ENCODE measurements around the gene C9.
A peak's percentile ranks its signal among the peaks of the same experiment; 100 is the strongest.

The C9 gene

DNA sequence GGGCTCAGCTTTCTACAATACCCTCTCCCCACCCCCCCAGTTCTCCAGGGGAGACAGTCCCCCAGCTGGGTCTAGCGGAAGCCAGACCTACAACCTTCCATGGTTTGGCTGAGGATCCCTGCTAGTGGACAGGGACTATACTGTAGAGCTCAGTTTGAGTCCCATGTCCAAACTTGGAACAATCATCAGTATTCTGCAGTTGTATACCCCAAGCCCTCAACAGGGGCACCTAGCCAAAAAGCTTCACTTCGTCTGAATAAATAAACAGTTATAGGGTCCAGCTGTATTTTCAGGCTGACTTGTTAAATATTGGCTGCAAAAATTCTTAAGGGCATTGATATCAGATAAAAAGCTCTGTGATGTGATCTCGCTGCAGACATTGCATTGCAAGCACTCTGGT, 15.4 kb upstream of the C9 start:
- H3K9ac ChIP-seq (ENCODE audit: low read length in 5 of 5), result no peak overlapping the region
- H3K27ac ChIP-seq (ENCODE audit: low read depth, low read length), result no peak overlapping the region
- no peaks in the 10 kb centered on the region for H3K4me1 ChIP-seq (ENCODE audit: control insufficient read depth in 5 of 5, insufficient read depth in 5 of 5, low read length in 5 of 5)
- H3K9me3 ChIP-seq (ENCODE audit: control insufficient read depth in 5 of 5, low read length in 5 of 5), result no peaks in the 10 kb centered on the region
- H3K4me3 ChIP-seq (ENCODE audit: low read depth in 1 of 5, low read length in 5 of 5), result no peak overlapping the region
- no peaks in the 10 kb centered on the region for H3K27me3 ChIP-seq (ENCODE audit: control insufficient read depth in 5 of 5, insufficient read depth in 4 of 5, low read length in 5 of 5)
- H3K36me3 ChIP-seq (ENCODE audit: control insufficient read depth in 5 of 5, insufficient read depth in 5 of 5, low read length in 5 of 5), result peaks cover 48 to 91% (median 77%) of the 10 kb centered on the region in 5 donors

DNA sequence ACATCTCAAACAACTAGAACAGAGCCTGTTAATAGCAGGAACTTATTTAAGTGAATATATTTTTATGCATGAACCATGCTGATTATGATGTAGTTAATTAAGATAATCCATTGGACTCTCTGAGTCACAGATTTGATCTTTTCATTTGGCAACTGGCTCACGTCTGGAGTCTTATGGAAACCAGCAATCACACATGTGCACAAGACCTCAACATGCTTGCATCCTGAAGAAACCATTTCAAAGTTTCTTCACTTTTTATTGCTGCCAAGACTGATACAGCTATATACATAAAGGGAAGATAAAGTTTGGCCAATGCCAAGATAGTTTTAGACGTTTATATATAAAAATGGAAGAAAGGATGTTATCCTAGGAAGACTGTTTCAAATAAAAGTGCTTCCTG, 13.3 kb upstream of the C9 start:
- H3K9me3 ChIP-seq (ENCODE audit: control insufficient read depth in 5 of 5, low read length in 5 of 5), result no peaks in the 10 kb centered on the region
- H3K27ac ChIP-seq (ENCODE audit: low read depth, low read length), result no peak overlapping the region
- no peaks in the 10 kb centered on the region for H3K4me1 ChIP-seq (ENCODE audit: control insufficient read depth in 5 of 5, insufficient read depth in 5 of 5, low read length in 5 of 5)
- H3K36me3 ChIP-seq (ENCODE audit: control insufficient read depth in 5 of 5, insufficient read depth in 5 of 5, low read length in 5 of 5), result peaks cover 51 to 97% (median 86%) of the 10 kb centered on the region in 5 donors
- H3K9ac ChIP-seq (ENCODE audit: low read length in 5 of 5), result no peak overlapping the region
- H3K27me3 ChIP-seq (ENCODE audit: control insufficient read depth in 5 of 5, insufficient read depth in 4 of 5, low read length in 5 of 5), result no peaks in the 10 kb centered on the region
- H3K4me3 ChIP-seq (ENCODE audit: low read depth in 1 of 5, low read length in 5 of 5), result no peak overlapping the region

DNA sequence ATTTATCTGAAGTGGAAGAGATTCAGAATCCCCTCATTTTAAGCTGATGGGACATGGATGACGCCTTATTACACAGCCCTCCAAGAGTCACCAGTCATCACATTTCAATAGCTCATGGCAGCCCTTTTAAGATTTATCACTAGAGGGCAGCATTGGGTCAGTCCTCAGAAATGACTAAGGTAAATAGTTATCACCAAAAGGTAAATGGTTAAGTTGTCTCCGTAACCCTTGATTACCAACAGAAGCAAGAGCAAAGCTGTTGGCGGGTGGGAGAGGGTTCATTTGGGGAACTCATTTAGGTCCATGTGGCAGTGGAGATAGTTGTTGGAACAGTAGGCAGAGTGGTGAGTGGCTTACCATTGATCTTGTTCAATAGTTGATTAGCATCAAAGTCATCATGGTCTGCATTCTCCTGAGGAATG, 12.0 kb upstream of the C9 start:
- Histone ChIP-seq H3K27me3 (ENCODE audit: control insufficient read depth in 5 of 5, insufficient read depth in 4 of 5, low read length in 5 of 5) (no peaks in the 10 kb centered on the region), H3K4me1 (ENCODE audit: control insufficient read depth in 5 of 5, insufficient read depth in 5 of 5, low read length in 5 of 5) (no peaks in the 10 kb centered on the region), H3K36me3 (ENCODE audit: control insufficient read depth in 5 of 5, insufficient read depth in 5 of 5, low read length in 5 of 5) (peaks cover 52 to 97% (median 85%) of the 10 kb centered on the region in 5 donors), H3K27ac (ENCODE audit: low read depth, low read length) (no peak overlapping the region), H3K4me3 (ENCODE audit: low read depth in 1 of 5, low read length in 5 of 5) (no peak overlapping the region), H3K9ac (ENCODE audit: low read length in 5 of 5) (no peak overlapping the region), H3K9me3 (ENCODE audit: control insufficient read depth in 5 of 5, low read length in 5 of 5) (no peaks in the 10 kb centered on the region)

DNA sequence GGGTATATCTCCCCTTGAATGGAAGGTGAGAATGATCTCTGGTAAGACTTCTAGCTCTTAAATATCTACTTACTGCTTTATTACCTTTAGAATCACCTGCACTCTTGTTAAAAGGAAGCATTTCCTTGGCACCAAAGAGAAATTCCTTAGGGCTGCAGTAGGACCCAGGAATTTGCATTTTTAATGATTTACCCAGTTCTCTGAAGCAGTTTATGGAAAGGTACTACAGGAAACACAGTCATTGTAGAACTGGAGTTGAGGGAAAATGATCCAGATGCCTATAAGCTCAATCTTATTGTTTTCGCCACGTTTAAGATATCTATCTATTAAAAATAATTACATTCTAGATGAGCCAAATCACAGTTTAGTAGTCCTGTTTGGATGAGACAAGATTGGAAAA, 9.5 kb upstream of the C9 start:
- H3K27ac ChIP-seq (ENCODE audit: low read depth, low read length), result no peak overlapping the region
- peak overlapping the region in 1 of 5 donors; percentile 5 for H3K9ac ChIP-seq (ENCODE audit: low read length in 5 of 5)
- H3K4me3 ChIP-seq (ENCODE audit: low read depth in 1 of 5, low read length in 5 of 5), result no peak overlapping the region
- H3K36me3 ChIP-seq (ENCODE audit: control insufficient read depth in 5 of 5, insufficient read depth in 5 of 5, low read length in 5 of 5), result peaks cover 54 to 82% (median 73%) of the 10 kb centered on the region in 5 donors
- no peaks in the 10 kb centered on the region for H3K9me3 ChIP-seq (ENCODE audit: control insufficient read depth in 5 of 5, low read length in 5 of 5)
- H3K27me3 ChIP-seq (ENCODE audit: control insufficient read depth in 5 of 5, insufficient read depth in 4 of 5, low read length in 5 of 5), result no peaks in the 10 kb centered on the region
- H3K4me1 ChIP-seq (ENCODE audit: control insufficient read depth in 5 of 5, insufficient read depth in 5 of 5, low read length in 5 of 5), result no peaks in the 10 kb centered on the region

DNA sequence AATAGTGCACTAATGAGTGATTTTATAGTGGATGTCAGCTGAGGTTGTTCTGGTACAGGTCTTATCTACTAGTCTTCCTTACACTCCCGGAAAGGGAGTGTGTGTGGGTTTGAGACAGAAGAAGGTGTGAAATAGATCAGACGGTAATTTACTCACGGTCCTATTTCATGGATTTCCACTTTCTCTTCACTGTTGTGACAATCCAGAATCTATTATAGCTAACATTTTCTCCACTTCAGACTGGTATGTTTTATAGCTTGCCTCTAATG, 7.0 kb upstream of the C9 start:
- Histone ChIP-seq H3K4me3 (ENCODE audit: low read depth in 1 of 5, low read length in 5 of 5) (no peak overlapping the region), H3K9me3 (ENCODE audit: control insufficient read depth in 5 of 5, low read length in 5 of 5) (no peaks in the 10 kb centered on the region), H3K36me3 (ENCODE audit: control insufficient read depth in 5 of 5, insufficient read depth in 5 of 5, low read length in 5 of 5) (peaks cover 49 to 57% (median 52%) of the 10 kb centered on the region in 5 donors), H3K4me1 (ENCODE audit: control insufficient read depth in 5 of 5, insufficient read depth in 5 of 5, low read length in 5 of 5) (peaks cover 0 to 4% (median 3%) of the 10 kb centered on the region in 5 donors), H3K27ac (ENCODE audit: low read depth, low read length) (no peak overlapping the region), H3K27me3 (ENCODE audit: control insufficient read depth in 5 of 5, insufficient read depth in 4 of 5, low read length in 5 of 5) (no peaks in the 10 kb centered on the region), H3K9ac (ENCODE audit: low read length in 5 of 5) (no peak overlapping the region)

DNA sequence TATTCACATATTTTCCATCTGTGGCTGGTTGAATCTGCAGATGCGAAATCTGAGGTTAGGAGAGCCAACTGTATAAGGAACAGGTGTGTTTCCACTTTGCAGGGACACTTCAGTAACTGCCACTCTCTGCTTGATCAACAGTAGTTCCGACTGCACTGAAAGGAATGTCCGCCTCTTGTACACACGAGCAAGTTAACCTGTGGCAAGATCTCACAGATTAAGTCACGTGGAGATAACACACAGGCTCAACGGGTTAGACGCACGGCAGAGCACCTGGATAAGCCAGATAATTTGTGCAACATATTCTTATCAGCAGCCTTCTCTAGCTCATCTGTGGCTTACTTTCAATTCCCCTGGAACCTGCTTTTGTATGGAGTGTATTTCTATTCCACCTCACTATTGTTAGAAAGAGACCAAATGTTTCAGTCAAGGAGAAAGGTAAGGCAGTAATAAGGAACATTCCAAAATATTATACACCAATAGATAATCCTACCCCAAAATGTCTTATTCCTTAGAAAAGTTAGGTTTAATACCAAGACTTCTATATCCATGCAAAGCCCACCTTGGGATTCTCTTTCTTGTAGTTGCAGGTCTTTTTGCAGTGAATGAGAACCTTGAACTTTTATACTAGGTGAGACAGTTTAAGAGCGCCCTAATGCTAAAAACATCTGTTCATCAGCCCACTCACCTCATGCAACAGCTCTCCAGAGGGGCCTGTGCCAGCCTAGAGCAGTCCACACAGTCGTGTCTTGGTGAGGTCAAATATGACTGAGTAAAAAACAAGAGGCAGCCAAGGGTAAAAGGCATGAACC, 6.5 kb upstream of the C9 start:
- peaks cover 44 to 52% (median 49%) of the 10 kb centered on the region in 5 donors for H3K36me3 ChIP-seq (ENCODE audit: control insufficient read depth in 5 of 5, insufficient read depth in 5 of 5, low read length in 5 of 5)
- no peaks in the 10 kb centered on the region for H3K27me3 ChIP-seq (ENCODE audit: control insufficient read depth in 5 of 5, insufficient read depth in 4 of 5, low read length in 5 of 5)
- H3K9ac ChIP-seq (ENCODE audit: low read length in 5 of 5), result no peak overlapping the region
- H3K4me3 ChIP-seq (ENCODE audit: low read depth in 1 of 5, low read length in 5 of 5), result no peak overlapping the region
- H3K9me3 ChIP-seq (ENCODE audit: control insufficient read depth in 5 of 5, low read length in 5 of 5), result peaks cover 0 to 3% (median 0%) of the 10 kb centered on the region in 5 donors
- H3K27ac ChIP-seq (ENCODE audit: low read depth, low read length), result no peak overlapping the region
- H3K4me1 ChIP-seq (ENCODE audit: control insufficient read depth in 5 of 5, insufficient read depth in 5 of 5, low read length in 5 of 5), result peaks cover 0 to 4% (median 3%) of the 10 kb centered on the region in 5 donors

DNA sequence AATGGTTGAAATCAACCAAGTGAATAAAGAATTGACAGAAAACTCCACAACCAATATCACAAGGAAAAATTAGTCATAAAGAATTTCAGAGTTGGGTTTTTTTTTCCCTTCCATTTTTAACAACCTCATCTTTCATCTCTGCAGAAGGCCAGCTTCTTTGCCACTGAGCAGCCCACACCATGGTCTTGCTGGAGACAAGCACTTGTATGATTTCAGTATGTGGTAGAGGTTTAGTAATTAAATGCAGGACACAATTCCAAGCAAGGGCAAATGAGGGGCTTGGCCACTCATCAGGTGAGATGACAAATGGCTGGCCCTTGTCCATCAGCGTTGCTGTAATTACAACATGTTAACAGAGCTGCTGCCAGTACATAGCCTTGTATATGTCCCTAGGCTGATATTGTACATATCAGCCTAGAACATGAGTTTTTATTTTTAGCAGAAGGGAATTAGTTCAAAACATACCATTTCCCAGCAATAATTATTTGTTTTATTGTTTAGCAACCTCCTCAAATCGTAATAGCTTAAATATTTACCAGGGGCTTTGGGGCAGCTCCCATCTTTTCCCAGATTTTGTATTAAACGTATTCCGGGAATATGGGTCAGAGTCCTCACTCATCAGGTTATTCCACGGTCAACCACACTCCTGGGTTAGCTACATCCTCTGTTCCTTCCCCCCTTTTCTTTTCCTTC, 5.0 kb upstream of the C9 start:
- peaks cover 34 to 39% (median 36%) of the 10 kb centered on the region in 5 donors for H3K36me3 ChIP-seq (ENCODE audit: control insufficient read depth in 5 of 5, insufficient read depth in 5 of 5, low read length in 5 of 5)
- no peaks in the 10 kb centered on the region for H3K27me3 ChIP-seq (ENCODE audit: control insufficient read depth in 5 of 5, insufficient read depth in 4 of 5, low read length in 5 of 5)
- peaks cover 0 to 4% (median 3%) of the 10 kb centered on the region in 5 donors for H3K4me1 ChIP-seq (ENCODE audit: control insufficient read depth in 5 of 5, insufficient read depth in 5 of 5, low read length in 5 of 5)
- H3K27ac ChIP-seq (ENCODE audit: low read depth, low read length), result no peak overlapping the region
- H3K9me3 ChIP-seq (ENCODE audit: control insufficient read depth in 5 of 5, low read length in 5 of 5), result peaks cover 0 to 4% (median 0%) of the 10 kb centered on the region in 5 donors
- H3K4me3 ChIP-seq (ENCODE audit: low read depth in 1 of 5, low read length in 5 of 5), result no peak overlapping the region
- H3K9ac ChIP-seq (ENCODE audit: low read length in 5 of 5), result no peak overlapping the region

DNA sequence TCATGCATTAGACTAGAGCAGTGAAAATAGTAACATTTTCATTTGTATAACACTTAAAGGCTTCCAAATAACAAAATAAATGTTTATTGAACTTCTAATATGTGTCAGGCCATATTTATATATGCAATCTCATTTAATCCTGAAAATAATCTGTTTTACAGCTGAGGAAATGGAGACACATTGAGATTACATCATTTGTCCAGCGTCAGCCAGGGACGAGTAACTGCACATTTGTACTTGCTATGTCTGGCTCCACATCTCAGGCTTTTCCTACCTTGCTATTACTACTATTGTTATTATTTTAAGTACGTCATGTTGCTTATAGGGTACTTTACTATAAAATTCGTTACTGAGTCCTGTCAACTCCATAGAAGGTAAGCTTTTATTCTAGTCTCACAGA, 3.8 kb upstream of the C9 start:
- no peak overlapping the region for H3K27ac ChIP-seq (ENCODE audit: low read depth, low read length)
- H3K4me3 ChIP-seq (ENCODE audit: low read depth in 1 of 5, low read length in 5 of 5), result no peak overlapping the region
- H3K4me1 ChIP-seq (ENCODE audit: control insufficient read depth in 5 of 5, insufficient read depth in 5 of 5, low read length in 5 of 5), result peaks cover 0 to 4% (median 3%) of the 10 kb centered on the region in 5 donors
- peaks cover 23 to 27% (median 25%) of the 10 kb centered on the region in 5 donors for H3K36me3 ChIP-seq (ENCODE audit: control insufficient read depth in 5 of 5, insufficient read depth in 5 of 5, low read length in 5 of 5)
- peaks cover 0 to 4% (median 0%) of the 10 kb centered on the region in 5 donors for H3K9me3 ChIP-seq (ENCODE audit: control insufficient read depth in 5 of 5, low read length in 5 of 5)
- H3K27me3 ChIP-seq (ENCODE audit: control insufficient read depth in 5 of 5, insufficient read depth in 4 of 5, low read length in 5 of 5), result no peaks in the 10 kb centered on the region
- H3K9ac ChIP-seq (ENCODE audit: low read length in 5 of 5), result no peak overlapping the region

DNA sequence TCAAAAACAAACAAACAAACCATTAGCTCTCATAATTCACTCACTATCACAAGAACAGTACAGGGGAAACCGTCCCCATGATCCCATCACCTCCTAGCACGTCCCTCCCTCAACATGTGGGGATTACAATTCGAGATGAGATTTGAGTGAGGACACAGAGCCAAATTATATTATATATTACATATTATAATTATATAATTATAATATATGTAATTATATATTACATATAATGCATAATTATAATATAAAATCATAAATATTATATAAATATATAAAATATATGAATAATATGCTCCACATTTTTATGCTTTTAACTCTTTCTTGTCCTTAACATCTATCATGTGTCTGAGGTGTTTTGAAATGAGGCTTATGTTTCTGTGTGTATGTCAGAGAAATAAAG, 3.4 kb upstream of the C9 start:
- Histone ChIP-seq H3K36me3 (ENCODE audit: control insufficient read depth in 5 of 5, insufficient read depth in 5 of 5, low read length in 5 of 5) (peaks cover 19 to 23% (median 21%) of the 10 kb centered on the region in 5 donors), H3K27ac (ENCODE audit: low read depth, low read length) (no peak overlapping the region), H3K27me3 (ENCODE audit: control insufficient read depth in 5 of 5, insufficient read depth in 4 of 5, low read length in 5 of 5) (no peaks in the 10 kb centered on the region)

DNA sequence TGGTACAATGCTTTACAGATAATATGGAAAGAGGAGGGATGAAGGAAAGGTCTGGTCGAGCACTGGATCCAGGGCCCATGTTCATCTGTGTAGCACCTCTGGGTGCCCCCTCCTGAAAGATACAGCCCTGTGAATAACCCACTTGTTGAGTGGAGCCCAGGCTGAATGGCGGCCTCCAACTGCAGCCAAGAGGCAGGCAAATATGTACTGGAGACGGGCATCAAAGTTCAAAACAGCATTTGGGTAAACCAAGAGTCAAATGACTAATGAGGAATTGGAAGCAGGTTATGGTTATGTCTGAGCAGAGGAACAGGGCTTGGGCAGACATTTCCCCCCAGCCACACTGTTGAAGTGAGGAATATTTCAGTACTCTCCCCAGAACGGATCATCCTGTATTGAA, 1.1 kb downstream of the C9 start:
- peaks cover 0 to under 1% (median 0%) of the 10 kb centered on the region in 5 donors for H3K4me1 ChIP-seq (ENCODE audit: control insufficient read depth in 5 of 5, insufficient read depth in 5 of 5, low read length in 5 of 5)
- H3K4me3 ChIP-seq (ENCODE audit: low read depth in 1 of 5, low read length in 5 of 5), result no peak overlapping the region
- H3K9me3 ChIP-seq (ENCODE audit: control insufficient read depth in 5 of 5, low read length in 5 of 5), result peaks cover 0 to 4% (median 0%) of the 10 kb centered on the region in 5 donors
- no peak overlapping the region for H3K9ac ChIP-seq (ENCODE audit: low read length in 5 of 5)
- no peak overlapping the region for H3K27ac ChIP-seq (ENCODE audit: low read depth, low read length)
- H3K27me3 ChIP-seq (ENCODE audit: control insufficient read depth in 5 of 5, insufficient read depth in 4 of 5, low read length in 5 of 5), result no peaks in the 10 kb centered on the region
- H3K36me3 ChIP-seq (ENCODE audit: control insufficient read depth in 5 of 5, insufficient read depth in 5 of 5, low read length in 5 of 5), result no peaks in the 10 kb centered on the region

More for the DNA sequence above, 3.4 kb upstream of the C9 start:
- Histone ChIP-seq H3K4me3 (ENCODE audit: low read depth in 1 of 5, low read length in 5 of 5) (no peak overlapping the region), H3K9me3 (ENCODE audit: control insufficient read depth in 5 of 5, low read length in 5 of 5) (peaks cover 0 to 4% (median 0%) of the 10 kb centered on the region in 5 donors), H3K9ac (ENCODE audit: low read length in 5 of 5) (no peak overlapping the region), H3K4me1 (ENCODE audit: control insufficient read depth in 5 of 5, insufficient read depth in 5 of 5, low read length in 5 of 5) (peaks cover 0 to 4% (median 3%) of the 10 kb centered on the region in 5 donors)
